MM.1S (cell line): Measurements from ENCODE around the gene RTP5.
A peak's percentile ranks its signal among the peaks of the same experiment; 100 is the strongest.

Experiments
- DNase-seq: peaks from one replicate; pipeline ENCODE4 v3.0.0-alpha.2; 2015
- H2AFZ ChIP-seq: fragments of 300-600 bp; sonication (generic); 2 replicates; pipeline ENCODE4 v1.6.0; 2016; ENCODE audit warnings: antibody characterized with exemption, low read length
- H3F3A ChIP-seq: fragments of 300-600 bp; sonication (generic); 2 replicates; pipeline ENCODE4 v1.6.1; 2016; ENCODE audit warnings: mild to moderate bottlenecking, antibody characterized with exemption, low read length, moderate library complexity, mixed read lengths; ENCODE audit not compliant: insufficient read depth
- H3K27ac ChIP-seq: fragments of 300-600 bp; sonication (generic); 2 replicates; pipeline ENCODE4 v1.5.1; 2016; ENCODE audit warnings: mild to moderate bottlenecking, low read length
- H3K27me3 ChIP-seq: fragments of 300-600 bp; sonication (generic); replicated peaks from 2 replicates; pipeline ENCODE4 v1.6.0; 2016; ENCODE audit warnings: low read length; ENCODE audit not compliant: insufficient read depth
- H3K36me3 ChIP-seq: fragments of 300-600 bp; sonication (generic); replicated peaks from 2 replicates; pipeline ENCODE4 v1.6.1; 2016; ENCODE audit warnings: mild to moderate bottlenecking, low read length, mixed read lengths; ENCODE audit not compliant: insufficient read depth
- H3K4me1 ChIP-seq: fragments of 300-600 bp; sonication (generic); 2 replicates; pipeline ENCODE4 v1.6.1; 2016; ENCODE audit warnings: low read length, mixed read lengths
- H3K4me2 ChIP-seq: fragments of 300-600 bp; sonication (generic); 2 replicates; pipeline ENCODE4 v1.6.0; 2016; ENCODE audit warnings: low read depth, low read length
- H3K4me3 ChIP-seq: fragments of 300-600 bp; sonication (generic); 2 replicates; pipeline ENCODE4 v1.5.1; 2016; ENCODE audit warnings: low read length, mixed read lengths
- H3K79me2 ChIP-seq: fragments of 300-600 bp; sonication (generic); 2 replicates; pipeline ENCODE4 v1.6.1; 2016; ENCODE audit warnings: mixed run types, low read length, mixed read lengths
- H3K9ac ChIP-seq: fragments of 300-600 bp; sonication (generic); 2 replicates; pipeline ENCODE4 v1.6.1; 2016; ENCODE audit warnings: low read length, mixed read lengths
- H3K9me2 ChIP-seq: fragments of 300-600 bp; sonication (generic); replicated peaks from 2 replicates; pipeline ENCODE4 v1.6.1; 2016; ENCODE audit warnings: mild to moderate bottlenecking, low read length, mixed read lengths; ENCODE audit not compliant: insufficient read depth
- H3K9me3 ChIP-seq: fragments of 300-600 bp; sonication (generic); replicated peaks from 2 replicates; pipeline ENCODE4 v1.6.1; 2016; ENCODE audit warnings: mild to moderate bottlenecking, low read length, mixed read lengths; ENCODE audit not compliant: insufficient read depth
- H4K20me1 ChIP-seq: fragments of 300-600 bp; sonication (generic); 2 replicates; pipeline ENCODE4 v1.6.1; 2016; ENCODE audit warnings: mild to moderate bottlenecking, low read length, moderate library complexity, mixed read lengths; ENCODE audit not compliant: insufficient read depth
- CTCF ChIP-seq: fragments of 300-600 bp; sonication (generic); IDR thresholded peaks from 2 replicates; pipeline ENCODE4 v1.5.1; 2016; ENCODE audit warnings: antibody characterized with exemption, low read length, mixed read lengths
- EZH2 ChIP-seq: fragments of 300-600 bp; sonication (generic); optimal IDR thresholded peaks from 2 replicates; pipeline ENCODE3; 2017; ENCODE audit warnings: low read depth, mild to moderate bottlenecking, antibody characterized with exemption, low read length, mixed read lengths
- EZH2phosphoT487 ChIP-seq: fragments of 300-600 bp; sonication (generic); IDR thresholded peaks from 2 replicates; pipeline ENCODE4 v1.6.1; 2018; ENCODE audit warnings: antibody characterized with exemption, low read length

Gene RTP5

DNA sequence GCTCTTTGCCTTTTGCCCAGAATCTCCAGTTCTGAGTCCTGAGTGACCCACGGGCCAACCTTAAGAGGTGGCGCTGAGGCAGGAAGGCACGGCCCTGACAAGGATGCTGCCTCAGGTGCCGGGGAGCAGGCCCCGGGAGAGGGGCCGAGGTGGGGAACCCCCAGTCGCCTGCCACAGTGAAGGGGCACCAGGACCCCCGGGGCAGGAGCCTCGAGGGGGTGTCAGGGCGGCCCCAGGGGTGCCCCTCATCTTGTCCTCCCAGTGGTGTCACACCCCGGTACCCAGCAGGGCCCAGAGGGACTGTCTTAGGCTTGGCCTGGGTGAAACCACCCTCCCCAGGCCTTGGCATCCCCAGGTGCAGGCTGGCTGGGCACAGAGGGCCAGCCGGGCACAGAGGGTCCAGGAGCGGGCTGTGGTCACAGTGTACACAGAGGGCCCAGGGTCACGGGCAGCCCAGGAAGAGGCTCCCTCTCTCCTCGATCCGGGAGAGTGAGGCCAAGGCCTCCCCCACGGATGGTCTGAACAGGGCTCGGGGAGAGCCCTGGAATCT is 11.9 kb upstream of the RTP5 start:
- no peaks in the 10 kb centered on the region for H3K27me3 ChIP-seq
- peaks cover 16% of the 10 kb centered on the region for H3K79me2 ChIP-seq
- no peak overlapping the region for H3K27ac ChIP-seq
- no peak overlapping the region for H2AFZ ChIP-seq
- TF ChIP-seq EZH2phosphoT487 = no peak
- TF ChIP-seq EZH2 = no peak
- TF ChIP-seq CTCF = no peak
- no peak for DNase-seq
- H3K4me1 ChIP-seq = peaks cover 20% of the 10 kb centered on the region
- peak overlapping the region; percentile 67; the same call in 1 of the 2 replicates for H3K4me3 ChIP-seq
- H3K9me2 ChIP-seq = no peaks in the 10 kb centered on the region
- H3F3A ChIP-seq = peaks cover 17% of the 10 kb centered on the region
- H3K9me3 ChIP-seq = no peaks in the 10 kb centered on the region
- no peak overlapping the region for H3K9ac ChIP-seq
- peak overlapping the region; percentile 52; the same call in 1 of the 2 replicates for H3K4me2 ChIP-seq
- no peaks in the 10 kb centered on the region for H3K36me3 ChIP-seq
- no peaks in the 10 kb centered on the region for H4K20me1 ChIP-seq

DNA sequence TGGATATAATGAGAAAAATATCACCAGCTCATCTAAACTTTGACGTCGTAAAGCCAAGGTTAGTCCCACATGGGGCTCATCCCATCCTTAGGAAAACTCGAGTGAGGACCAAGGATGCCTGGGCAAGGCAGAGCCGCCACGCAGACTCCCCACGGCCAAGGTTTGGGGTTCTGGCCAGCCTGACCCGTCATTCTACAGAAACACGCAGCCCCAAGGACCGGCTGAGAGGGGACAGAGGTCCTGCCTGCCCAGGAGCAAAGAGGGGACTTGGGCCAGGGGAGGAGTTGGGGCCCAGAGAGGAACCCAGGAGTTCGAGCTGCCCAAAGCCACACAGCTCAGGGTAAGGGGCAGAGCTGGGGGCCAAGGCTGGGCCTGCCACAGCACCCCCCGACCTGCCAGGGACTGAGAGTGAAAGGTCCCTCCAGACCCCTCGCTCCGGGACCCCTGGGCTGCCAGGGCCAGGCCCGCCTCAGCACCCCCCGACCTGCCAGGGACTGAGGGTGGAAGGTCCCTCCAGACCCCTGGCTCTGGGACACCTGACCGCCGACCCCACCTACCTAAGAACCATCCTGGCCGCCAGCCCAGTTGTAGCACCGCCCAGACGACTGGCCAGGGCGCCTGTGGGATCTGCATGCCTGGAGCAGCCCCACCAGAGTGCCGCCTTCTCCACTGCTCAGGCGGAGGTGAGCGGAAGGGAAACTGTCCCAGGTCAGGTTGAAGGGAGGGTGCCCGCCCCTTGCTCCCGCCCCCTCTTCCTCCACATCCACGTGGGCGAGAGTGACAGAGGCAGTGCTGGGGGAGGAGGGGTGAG is 11.1 kb upstream of the RTP5 start, which contains the start of gene PDCD1:
Gene PDCD1, minus strand, starts transcription at position 689 of the 811 bp plus-strand sequence. Its CDS starts 56 bp downstream, at position 633.
- no peak for TF ChIP-seq EZH2
- TF ChIP-seq EZH2phosphoT487 = no peak
- no peak for TF ChIP-seq CTCF
- Histone ChIP-seq H2AFZ (peak within 1 kb of the TSS; percentile 39), H4K20me1 (no peaks in the 10 kb centered on the region), H3K4me1 (peaks cover 20% of the 10 kb centered on the region), H3K27ac (peak within 1 kb of the TSS; percentile 95), H3K4me2 (peak within 1 kb of the TSS; percentile 83), H3F3A (peaks cover 17% of the 10 kb centered on the region), H3K36me3 (no peaks in the 10 kb centered on the region), H3K9ac (peak within 1 kb of the TSS; percentile 89), H3K9me3 (no peaks in the 10 kb centered on the region), H3K79me2 (peaks cover 16% of the 10 kb centered on the region), H3K4me3 (peak within 1 kb of the TSS; percentile 67), H3K27me3 (no peaks in the 10 kb centered on the region), H3K9me2 (no peaks in the 10 kb centered on the region)
- peak; percentile 79 for DNase-seq

DNA sequence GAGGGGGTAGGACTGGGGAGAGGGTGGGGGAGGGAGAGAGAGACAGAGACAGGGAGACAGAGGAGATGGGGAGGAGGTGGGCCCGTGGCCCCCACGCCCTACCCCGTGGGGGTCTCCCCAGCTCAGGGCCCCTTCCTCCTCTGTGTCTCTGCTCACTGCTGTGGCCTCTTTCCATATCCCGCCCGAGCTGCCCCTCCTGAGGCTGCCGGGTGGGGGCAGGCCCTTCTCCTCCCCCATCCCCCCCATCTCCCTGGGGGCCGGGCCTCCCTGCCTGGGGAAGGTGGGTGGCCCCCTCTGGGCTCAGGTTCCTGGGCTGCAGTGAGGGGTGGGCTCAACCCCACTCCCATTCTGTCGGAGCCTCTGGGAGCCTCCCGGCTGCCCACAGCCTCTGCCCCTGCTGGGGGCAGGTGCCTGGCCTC is 10.5 kb upstream of the RTP5 start:
- no peaks in the 10 kb centered on the region for H3K9me3 ChIP-seq
- no peaks in the 10 kb centered on the region for H3K36me3 ChIP-seq
- H3K4me3 ChIP-seq = peak overlapping the region; percentile 67
- no peaks in the 10 kb centered on the region for H3K9me2 ChIP-seq
- TF ChIP-seq EZH2phosphoT487 (no peak), CTCF (no peak), EZH2 (no peak)
- DNase-seq = no peak
- peaks cover 16% of the 10 kb centered on the region for H3K79me2 ChIP-seq
- H3K4me2 ChIP-seq = peak overlapping the region; percentile 83
- peaks cover 17% of the 10 kb centered on the region for H3F3A ChIP-seq
- H3K27me3 ChIP-seq = peaks cover 3% of the 10 kb centered on the region; the same call in 1 of the 2 replicates
- peak overlapping the region; percentile 95 for H3K27ac ChIP-seq
- H3K9ac ChIP-seq = peak overlapping the region; percentile 89
- H4K20me1 ChIP-seq = no peaks in the 10 kb centered on the region
- H3K4me1 ChIP-seq = peaks cover 20% of the 10 kb centered on the region
- H2AFZ ChIP-seq = peak overlapping the region; percentile 39; the same call in 1 of the 2 replicates
